Testis (tissue), 2 donors: Measurements from ENCODE around the gene EEFSEC.

Source experiments
- CTCF ChIP-seq, 3 experiments: fragments of 450-650 bp in 2 of 3; fragments of 200-600 bp in 1 of 3; sonication (generic) in 1 of 3; IDR thresholded peaks; one replicate each; pipeline ENCODE4 v1.5.1; 2016 to 2019; ENCODE audit warnings: antibody characterized with exemption in 3 of 3, mild to moderate bottlenecking in 2 of 3, moderate library complexity in 1 of 3
- POLR2A ChIP-seq: fragments of 450-650 bp; IDR thresholded peaks from one replicate; pipeline ENCODE4 v1.6.1; 2017; ENCODE audit warnings: antibody characterized with exemption, mild to moderate bottlenecking, moderate library complexity

DNA sequence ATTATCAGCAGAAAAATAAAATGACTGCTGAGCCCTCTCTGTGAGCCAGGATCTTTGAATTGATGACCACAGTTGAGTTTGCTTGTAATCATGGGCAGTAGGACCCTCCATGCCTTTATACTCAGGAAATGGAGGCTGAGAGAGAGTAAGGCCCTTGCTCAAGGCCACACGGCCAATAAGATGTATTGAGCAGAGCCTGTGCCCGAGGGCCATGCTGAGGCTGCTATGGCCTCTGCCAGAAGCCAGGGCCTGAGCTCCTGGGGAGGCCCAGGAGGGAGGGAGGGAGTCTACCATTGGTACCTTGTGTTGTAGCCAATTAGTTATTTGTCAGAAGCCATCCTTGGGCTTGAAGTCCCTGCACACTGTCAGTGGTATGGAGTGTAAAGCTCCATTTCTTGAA lies 162.0 kb downstream of the EEFSEC start:
- no peak for TF ChIP-seq CTCF (IDR thresholded peaks at IDR 0.05)
- no peak for TF ChIP-seq POLR2A
